DND-41 (cell line): Measurements from ENCODE around the gene OPTC.
"Not testable (repeated sequence)": the region's sequence is repeated elsewhere in the genome, so short reads cannot be mapped to it uniquely, and the experiment has no call there.

Experiments used
- ATAC-seq: fragments of 200-7000 bp; cut with Tn5 transposase; 3 replicates; pipeline ENCODE4 v1.9.1; 2021; ENCODE audit warnings: low read depth; ENCODE audit not compliant: insufficient read depth
- DNase-seq: peaks from one replicate; pipeline ENCODE4 v3.0.0-alpha.2; 2020
- H2AFZ ChIP-seq: 2 replicates; pipeline ENCODE4 v1.6.0; 2012; ENCODE audit warnings: low read depth, low read length
- H3K27ac ChIP-seq: 2 replicates; pipeline ENCODE4 v1.5.1; 2012; ENCODE audit warnings: low read length, inconsistent platforms
- H3K27me3 ChIP-seq: fragments of 200-600 bp; sonication (generic); 2 replicates; pipeline ENCODE4 v1.6.0; 2012; ENCODE audit warnings: low read length, mild to moderate bottlenecking, inconsistent platforms; ENCODE audit not compliant: insufficient read depth, poor library complexity
- H3K36me3 ChIP-seq: 2 replicates; pipeline ENCODE4 v1.5.1; 2012; ENCODE audit warnings: low read length, inconsistent platforms; ENCODE audit not compliant: insufficient read depth
- H3K4me1 ChIP-seq: 2 replicates; pipeline ENCODE4 v1.5.1; 2012; ENCODE audit warnings: mild to moderate bottlenecking, low read length; ENCODE audit not compliant: insufficient read depth
- H3K4me2 ChIP-seq: 2 replicates; pipeline ENCODE4 v1.6.0; 2012; ENCODE audit warnings: mild to moderate bottlenecking, moderate library complexity, low read length, inconsistent platforms; ENCODE audit not compliant: insufficient read depth
- H3K4me3 ChIP-seq, 2 experiments: fragments of 200-600 bp in 1 of 2; shearing (Covaris generic) in 1 of 2; 2 replicates each; pipeline ENCODE4 v1.5.1; 2012 to 2016; ENCODE audit warnings: inconsistent platforms in 2 of 2, low read length in 2 of 2, mild to moderate bottlenecking in 2 of 2, low read depth in 1 of 2, moderate library complexity in 1 of 2
- H3K79me2 ChIP-seq: 2 replicates; pipeline ENCODE4 v1.6.0; 2012; ENCODE audit warnings: low read length, inconsistent platforms; ENCODE audit not compliant: insufficient read depth
- H3K9ac ChIP-seq: 2 replicates; pipeline ENCODE4 v1.6.0; 2012; ENCODE audit warnings: low read depth, mild to moderate bottlenecking, inconsistent platforms, low read length, moderate library complexity
- H3K9me3 ChIP-seq: 2 replicates; pipeline ENCODE4 v1.5.1; 2012; ENCODE audit warnings: low read length, moderate library complexity, mild to moderate bottlenecking, inconsistent platforms; ENCODE audit not compliant: insufficient read depth, severe bottlenecking
- H4K20me1 ChIP-seq: 2 replicates; pipeline ENCODE4 v1.6.0; 2012; ENCODE audit warnings: low read length; ENCODE audit not compliant: insufficient read depth
- EZH2 ChIP-seq: IDR thresholded peaks from 3 replicates; pipeline ENCODE4 v1.6.1; 2012; ENCODE audit warnings: borderline replicate concordance, low read depth, mild to moderate bottlenecking, moderate library complexity, low read length, inconsistent platforms; ENCODE audit not compliant: severe bottlenecking
- TF ChIP-seq, protein P1 (sequence below): IDR thresholded peaks from 2 replicates; pipeline ENCODE4 v1.5.1; 2012; ENCODE audit warnings: borderline replicate concordance, low read length, moderate library complexity, mild to moderate bottlenecking; ENCODE audit not compliant: poor library complexity, severe bottlenecking; ENCODE audit errors: extremely low read depth

The OPTC gene, protein sequence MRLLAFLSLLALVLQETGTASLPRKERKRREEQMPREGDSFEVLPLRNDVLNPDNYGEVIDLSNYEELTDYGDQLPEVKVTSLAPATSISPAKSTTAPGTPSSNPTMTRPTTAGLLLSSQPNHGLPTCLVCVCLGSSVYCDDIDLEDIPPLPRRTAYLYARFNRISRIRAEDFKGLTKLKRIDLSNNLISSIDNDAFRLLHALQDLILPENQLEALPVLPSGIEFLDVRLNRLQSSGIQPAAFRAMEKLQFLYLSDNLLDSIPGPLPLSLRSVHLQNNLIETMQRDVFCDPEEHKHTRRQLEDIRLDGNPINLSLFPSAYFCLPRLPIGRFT

DNA sequence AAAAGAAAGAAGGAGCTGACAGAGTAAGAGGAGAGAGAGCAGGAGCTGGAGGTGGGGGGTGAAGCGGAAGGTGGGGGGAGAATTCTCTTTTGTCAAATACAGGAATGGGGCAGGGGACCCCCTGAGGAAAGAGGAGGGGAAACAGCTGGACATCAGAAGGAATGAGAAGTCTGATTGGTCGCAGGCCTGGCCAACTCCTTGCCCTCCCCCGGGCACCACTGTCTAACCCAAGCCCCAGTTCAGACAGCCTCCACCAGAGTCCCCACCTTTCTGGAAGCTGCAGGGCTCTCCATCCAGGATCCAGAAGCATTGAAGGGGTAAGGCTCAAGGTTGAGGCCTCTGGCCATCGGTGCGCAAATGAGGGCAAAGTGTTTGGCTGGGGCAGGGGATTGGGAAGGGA is at the start of gene OPTC:
Gene OPTC, plus strand, starts transcription at position 253 of the 400 bp plus-strand sequence. CDS start 1,853 bp downstream, outside the sequence.
- Histone ChIP-seq H2AFZ (no peak within 1 kb of the TSS), H3K4me3 (no peak within 1 kb of the TSS), H3K4me2 (no peak within 1 kb of the TSS), H3K36me3 (no peaks in the 10 kb centered on the region), H3K79me2 (no peaks in the 10 kb centered on the region), H3K4me1 (no peaks in the 10 kb centered on the region), H4K20me1 (no peaks in the 10 kb centered on the region), H3K27ac (no peak within 1 kb of the TSS), H3K9me3 (no peaks in the 10 kb centered on the region), H3K9ac (no peak within 1 kb of the TSS), H3K27me3 (peaks cover 25% of the 10 kb centered on the region)
- no peak for ATAC-seq
- TF ChIP-seq, protein P1, sequence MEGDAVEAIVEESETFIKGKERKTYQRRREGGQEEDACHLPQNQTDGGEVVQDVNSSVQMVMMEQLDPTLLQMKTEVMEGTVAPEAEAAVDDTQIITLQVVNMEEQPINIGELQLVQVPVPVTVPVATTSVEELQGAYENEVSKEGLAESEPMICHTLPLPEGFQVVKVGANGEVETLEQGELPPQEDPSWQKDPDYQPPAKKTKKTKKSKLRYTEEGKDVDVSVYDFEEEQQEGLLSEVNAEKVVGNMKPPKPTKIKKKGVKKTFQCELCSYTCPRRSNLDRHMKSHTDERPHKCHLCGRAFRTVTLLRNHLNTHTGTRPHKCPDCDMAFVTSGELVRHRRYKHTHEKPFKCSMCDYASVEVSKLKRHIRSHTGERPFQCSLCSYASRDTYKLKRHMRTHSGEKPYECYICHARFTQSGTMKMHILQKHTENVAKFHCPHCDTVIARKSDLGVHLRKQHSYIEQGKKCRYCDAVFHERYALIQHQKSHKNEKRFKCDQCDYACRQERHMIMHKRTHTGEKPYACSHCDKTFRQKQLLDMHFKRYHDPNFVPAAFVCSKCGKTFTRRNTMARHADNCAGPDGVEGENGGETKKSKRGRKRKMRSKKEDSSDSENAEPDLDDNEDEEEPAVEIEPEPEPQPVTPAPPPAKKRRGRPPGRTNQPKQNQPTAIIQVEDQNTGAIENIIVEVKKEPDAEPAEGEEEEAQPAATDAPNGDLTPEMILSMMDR: no peak
- TF ChIP-seq EZH2: no peak
- no peak for DNase-seq

DNA sequence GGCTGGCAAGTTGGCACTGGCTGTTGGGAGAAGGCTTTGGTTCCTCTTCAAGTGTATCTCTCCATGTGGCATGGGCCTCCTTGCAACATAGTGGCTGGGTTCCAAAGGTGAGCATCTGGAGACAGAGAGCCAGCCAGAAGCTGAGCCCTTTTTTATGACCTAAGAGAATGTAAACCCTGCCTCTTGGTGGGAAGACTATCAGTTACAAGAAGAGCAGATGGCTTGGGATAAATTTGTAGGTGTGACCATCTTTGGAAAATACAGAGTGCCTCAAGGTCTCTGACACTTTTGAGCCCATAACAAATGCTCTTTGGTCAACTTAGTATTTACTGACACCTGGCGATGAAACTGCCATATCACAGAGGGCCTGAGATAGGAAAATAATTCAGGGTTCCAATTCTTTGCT is 49.8 kb upstream of the OPTC start:
- Histone ChIP-seq H3K9me3 (peaks cover 7% of the 10 kb centered on the region), H3K27me3 (peaks cover 66% of the 10 kb centered on the region), H3K4me1 (no peaks in the 10 kb centered on the region), H3K9ac (no peak overlapping the region), H3K27ac (no peak overlapping the region), H3K36me3 (no peaks in the 10 kb centered on the region), H3K79me2 (no peaks in the 10 kb centered on the region), H4K20me1 (no peaks in the 10 kb centered on the region), H3K4me2 (no peak overlapping the region), H2AFZ (no peak overlapping the region), H3K4me3 (no peak overlapping the region)
- TF ChIP-seq, protein P1: no peak
- no peak for TF ChIP-seq EZH2
- no peak for ATAC-seq
- DNase-seq: no peak

DNA sequence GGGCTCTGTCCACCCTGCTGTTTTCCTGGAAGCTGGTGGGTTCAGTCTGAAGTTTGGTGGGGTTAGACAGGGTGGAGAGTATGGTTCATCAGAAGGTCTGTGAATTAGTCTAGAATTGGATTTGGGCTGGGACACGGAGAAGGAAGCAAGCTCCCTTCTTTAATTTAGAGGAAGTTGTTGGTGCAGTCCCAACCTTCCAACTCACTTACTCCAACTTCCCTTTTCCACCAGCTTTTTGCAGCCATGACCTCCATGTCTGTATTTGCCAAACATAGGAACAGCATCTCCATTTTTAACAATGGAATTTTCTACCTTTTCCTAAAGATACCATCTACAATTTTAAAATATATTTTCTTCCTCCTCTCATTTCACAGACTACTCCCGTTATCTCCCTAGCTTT is 46.8 kb upstream of the OPTC start:
- DNase-seq: no peak
- no peak for TF ChIP-seq EZH2
- TF ChIP-seq, protein P1: no peak
- no peak for ATAC-seq
- Histone ChIP-seq H3K79me2 (no peaks in the 10 kb centered on the region), H4K20me1 (no peaks in the 10 kb centered on the region), H3K9ac (no peak overlapping the region), H3K4me1 (no peaks in the 10 kb centered on the region), H2AFZ (no peak overlapping the region), H3K27me3 (peaks cover 45% of the 10 kb centered on the region), H3K9me3 (peaks cover 7% of the 10 kb centered on the region), H3K36me3 (no peaks in the 10 kb centered on the region), H3K27ac (no peak overlapping the region), H3K4me3 (no peak overlapping the region), H3K4me2 (no peak overlapping the region)

DNA sequence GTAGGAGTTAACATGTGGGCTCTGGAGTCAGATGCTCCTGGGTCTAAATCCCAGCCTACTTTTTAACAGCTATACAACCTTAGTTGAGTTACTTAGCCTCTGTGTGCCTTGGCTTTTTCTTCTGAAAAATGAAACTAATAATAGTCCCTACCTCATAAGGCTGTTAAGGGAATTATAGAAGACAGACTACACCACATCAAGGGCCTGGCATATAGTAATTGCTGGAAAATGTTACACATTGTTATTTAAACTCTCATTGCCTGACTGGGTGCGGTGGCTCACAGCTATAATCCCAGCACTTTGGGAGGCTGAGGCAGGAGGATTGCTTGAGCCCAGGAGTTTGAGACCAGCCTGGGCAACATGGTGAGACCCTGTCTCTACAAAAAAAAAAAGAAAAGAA is 46.4 kb upstream of the OPTC start:
- not testable (repeated sequence) for H3K4me2 ChIP-seq, H3K9ac ChIP-seq, H2AFZ ChIP-seq, H4K20me1 ChIP-seq, ATAC-seq, H3K4me1 ChIP-seq, H3K27ac ChIP-seq, DNase-seq, H3K79me2 ChIP-seq, H3K4me3 ChIP-seq, H3K9me3 ChIP-seq, H3K36me3 ChIP-seq
- peaks cover 40% of the 10 kb centered on the region for H3K27me3 ChIP-seq
